HG03571 (cell line): ENCODE measurements around the gene ACSM6.
"Not testable (repeated sequence)": the region's sequence is repeated elsewhere in the genome, so short reads cannot be mapped to it uniquely, and the experiment has no call there.

Experiments
- ATAC-seq: cut with Tn5 transposase; IDR thresholded peaks from one replicate; pipeline ENCODE4 v1.9.1; 2021; ENCODE audit not compliant: unreplicated experiment

The ACSM6 gene

GRCh38 chr10:95214369-95214768 is 20.3 kb downstream of the ACSM6 start:
- no peak for ATAC-seq

- no peak for ATAC-seq
These were observed 20.8 kb downstream of the ACSM6 start for GRCh38 chr10:95214793-95215192.

GRCh38 chr10:95217476-95217875 is 23.4 kb downstream of the ACSM6 start:
- no peak for ATAC-seq

GRCh38 chr10:95220539-95220938 is 26.5 kb downstream of the ACSM6 start:
- ATAC-seq: no peak

DNA sequence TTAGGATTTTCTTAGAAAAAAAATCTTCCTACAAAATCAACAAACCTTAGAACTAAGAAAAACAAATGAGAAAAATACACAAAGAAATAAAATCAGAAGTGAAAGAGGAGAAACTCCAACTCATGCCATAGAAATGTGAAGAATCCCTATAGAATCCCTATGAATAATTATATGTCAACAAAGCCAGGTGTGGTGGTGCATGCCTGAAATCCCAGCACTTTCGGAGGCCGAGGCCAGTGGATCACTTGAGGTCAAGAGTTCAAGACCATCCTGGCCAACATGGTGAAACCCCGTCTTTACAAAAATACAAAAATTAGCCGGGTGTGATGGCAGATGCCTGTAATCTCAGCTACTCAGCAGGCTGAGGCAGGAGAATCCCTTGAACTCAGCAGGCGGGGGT is 27.1 kb downstream of the ACSM6 start:
- ATAC-seq: no peak

- ATAC-seq: no peak
These were observed 31.1 kb downstream of the ACSM6 start for GRCh38 chr10:95225136-95225535.

DNA sequence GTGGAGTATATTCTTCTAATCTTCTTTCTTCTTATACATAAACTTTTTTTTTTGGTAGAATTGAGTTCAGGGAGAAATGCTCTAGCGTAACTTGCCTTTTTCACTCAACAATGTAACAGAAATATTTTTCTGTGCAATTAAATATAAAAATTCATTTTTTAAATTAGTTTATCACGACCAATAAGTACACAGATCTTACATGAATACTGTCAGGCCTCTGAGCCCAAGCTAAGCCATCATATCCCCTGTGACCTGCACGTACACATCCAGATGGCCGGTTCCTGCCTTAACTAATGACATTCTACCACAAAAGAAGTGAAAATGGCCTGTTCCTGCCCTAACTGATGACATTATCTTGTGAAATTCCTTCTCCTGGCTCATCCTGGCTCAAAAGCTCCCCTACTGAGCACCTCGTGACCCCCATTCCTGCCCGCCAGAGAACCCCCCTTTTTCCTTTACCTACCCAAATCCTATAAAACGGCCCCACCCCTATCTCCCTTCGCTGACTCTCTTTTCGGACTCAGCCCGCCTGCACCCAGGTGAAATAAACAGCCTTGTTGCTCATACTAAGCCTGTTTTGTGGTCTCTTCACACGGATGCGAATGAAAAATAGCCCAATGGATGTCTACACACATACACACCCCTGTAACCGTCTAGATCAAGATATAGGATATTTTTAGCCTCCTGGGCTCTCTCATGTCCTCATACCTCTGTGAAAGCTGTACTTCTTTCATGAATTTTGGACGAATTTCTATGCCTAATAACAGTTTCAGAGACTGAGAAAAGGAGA is 35.1 kb downstream of the ACSM6 start:
- not testable (repeated sequence) for ATAC-seq

DNA sequence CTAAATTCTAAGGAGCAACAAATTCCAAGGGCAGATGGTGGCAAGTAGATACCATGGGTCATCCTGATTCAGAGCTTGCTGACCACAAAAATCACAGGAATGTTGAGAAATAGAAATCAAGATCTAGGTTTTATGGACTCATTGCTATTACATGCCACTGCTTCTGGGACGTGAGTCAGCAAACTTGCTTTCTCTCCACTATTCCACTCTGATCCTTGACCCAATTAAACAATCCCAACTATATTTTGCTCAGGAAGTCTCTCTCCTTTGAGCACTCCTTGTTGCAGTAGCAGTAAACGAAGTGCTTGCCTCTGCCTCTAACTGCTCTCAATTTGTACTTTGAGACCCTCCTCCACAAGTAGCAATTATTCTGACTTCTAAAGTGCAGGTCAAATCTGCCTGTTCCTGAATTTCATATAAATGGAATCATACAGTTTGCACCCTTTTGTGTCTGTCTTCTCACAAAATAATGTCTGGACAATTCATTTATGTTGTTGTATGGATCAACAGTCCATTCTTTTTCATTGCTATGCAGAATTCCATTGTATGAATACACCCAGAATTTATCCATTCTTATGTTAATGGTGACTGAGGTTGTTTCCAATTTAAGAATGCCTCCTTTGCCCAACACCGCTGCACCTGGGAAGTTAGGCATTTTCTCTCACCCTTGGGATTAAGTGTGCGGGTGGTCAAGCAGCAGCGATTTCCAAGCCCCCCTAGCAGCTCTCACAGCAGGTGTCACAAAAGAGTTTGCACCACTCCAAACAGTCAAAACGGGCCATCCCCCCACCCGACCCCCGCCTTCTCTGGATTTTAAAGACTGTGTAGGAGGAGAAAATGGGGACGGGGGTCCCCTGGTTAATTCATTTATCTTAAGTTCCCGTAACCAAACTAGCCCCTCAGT is 35.9 kb downstream of the ACSM6 start:
- ATAC-seq: no peak

DNA sequence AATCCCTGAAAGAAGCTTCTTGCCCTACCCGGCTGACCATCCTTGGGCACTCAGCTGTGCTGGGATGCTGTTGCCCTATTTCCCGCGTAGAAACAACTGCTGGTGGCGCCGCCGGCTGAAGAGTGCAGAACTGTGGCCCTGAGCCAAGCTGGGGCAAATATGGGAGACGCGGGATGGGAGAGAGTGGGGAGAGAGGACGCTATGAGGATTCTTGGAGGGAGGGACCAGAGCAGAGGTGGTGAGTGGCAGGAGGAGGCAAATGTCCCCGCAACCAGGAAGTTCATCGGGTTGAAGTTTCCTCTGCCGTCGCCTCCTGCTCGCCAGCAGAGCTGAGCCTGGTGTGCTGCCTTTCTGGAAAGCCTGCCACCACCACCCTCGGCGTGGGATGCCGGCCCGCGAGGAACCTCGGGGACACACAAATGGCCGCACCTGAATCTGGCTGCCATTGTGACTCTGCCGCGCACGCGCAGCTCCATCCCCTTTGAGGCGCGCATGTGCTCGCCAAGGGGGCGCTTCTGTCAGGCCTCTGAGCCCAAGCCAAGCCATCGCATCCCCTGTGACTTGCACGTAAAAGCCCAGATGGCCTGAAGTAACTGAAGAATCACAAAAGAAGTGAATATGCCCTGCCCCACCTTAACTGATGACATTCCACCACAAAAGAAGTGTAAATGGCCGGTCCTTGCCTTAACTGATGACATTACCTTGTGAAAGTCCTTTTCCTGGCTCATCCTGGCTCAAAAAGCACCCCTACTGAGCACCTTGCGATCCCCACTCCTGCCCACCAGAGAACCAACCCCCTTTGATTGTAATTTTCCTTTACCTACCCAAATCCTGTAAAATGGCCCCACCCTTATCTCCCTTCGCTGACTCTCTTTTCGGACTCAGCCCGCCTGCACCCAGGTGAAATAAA is 36.9 kb downstream of the ACSM6 start:
- ATAC-seq: not testable (repeated sequence)

DNA sequence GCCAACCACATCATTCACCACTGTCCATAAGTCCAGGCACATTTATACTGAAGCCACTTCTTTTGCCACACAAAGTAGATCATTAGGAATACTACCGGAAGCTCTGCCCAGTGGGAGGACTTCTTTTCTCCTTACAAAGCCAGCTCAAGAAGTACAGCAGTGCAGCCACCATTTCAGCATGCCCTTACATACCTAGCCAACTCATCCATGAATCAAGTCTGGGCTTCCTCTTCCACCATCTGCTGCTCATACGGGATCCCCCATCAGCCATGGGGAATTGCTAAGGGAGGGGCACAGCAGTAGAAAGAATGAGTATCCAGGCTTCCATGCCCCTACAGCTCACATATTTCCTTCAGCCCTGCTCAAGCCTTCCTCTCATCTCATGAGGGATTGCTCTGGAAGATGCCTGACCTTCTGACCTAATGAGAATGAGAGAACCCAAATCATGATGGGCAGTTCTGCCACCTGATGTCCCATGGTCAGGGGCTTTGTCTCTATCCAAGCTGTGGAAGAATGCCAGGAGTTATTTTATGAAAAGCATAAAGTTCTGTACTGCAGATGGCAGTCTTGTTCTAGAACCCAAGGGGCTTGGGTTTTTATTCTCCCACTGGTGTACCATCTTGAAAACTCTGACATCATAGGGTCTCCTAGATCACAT is 39.5 kb downstream of the ACSM6 start:
- ATAC-seq: no peak

DNA sequence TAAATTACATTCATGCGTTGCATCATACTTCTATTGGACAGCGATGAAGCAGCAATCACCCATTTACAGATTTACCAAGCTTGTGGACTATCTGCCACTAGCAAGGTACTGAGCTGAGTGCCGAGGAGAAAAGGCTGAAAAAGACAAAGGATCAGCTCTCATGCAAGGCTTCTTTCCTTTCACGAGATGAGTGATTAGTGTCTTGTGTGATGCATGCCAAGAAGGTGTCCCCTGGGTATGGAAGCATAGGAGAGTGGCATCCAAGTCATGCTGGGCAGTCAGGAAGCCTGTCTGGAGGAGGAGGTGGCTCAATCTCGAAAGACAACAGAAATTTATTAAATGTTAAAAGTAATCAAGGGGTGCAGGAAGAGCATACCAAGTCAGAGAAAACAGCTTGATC is 40.9 kb downstream of the ACSM6 start:
- no peak for ATAC-seq

GRCh38 chr10:95235676-95236067 is 41.6 kb downstream of the ACSM6 start:
- no peak for ATAC-seq

GRCh38 chr10:95236068-95236903 is 42.2 kb downstream of the ACSM6 start:
- peak; percentile 98 for ATAC-seq

DNA sequence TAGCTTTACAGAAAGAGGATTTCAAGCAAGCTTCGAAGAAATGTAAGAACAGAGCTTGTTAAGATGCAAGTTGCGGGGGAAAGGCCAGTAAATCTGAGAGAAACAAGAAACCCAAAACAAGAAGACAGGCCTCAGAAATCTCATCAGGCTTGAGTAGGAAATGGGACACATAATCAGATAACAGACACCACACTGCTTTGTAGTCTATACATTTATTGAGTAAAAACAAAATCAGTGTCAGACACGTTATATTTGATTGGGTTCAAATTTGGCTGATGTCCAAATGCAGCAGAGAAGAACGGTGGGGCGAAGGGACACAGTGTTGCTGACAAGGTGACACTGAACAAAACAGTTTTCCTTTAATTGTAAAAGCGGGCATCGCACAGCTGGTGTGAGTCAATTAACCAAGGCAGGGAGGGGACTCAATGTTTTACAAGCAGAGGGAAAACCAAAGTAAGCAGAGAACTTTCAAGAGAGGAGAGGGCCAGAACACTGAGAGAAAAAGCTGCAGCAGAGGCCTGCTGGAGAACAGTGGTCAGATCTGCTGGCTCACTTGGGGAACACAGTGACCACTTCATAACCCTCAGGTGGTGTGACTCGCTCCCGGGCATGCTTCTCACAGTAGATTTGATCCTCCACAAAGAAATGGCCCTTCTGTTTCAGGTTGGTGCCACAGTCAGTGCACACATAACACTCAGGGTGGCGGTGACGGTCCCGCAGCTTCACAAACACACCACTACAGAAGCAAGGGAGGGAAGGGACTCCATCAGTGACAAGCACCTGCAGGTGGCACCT is 43.5 kb downstream of the ACSM6 start:
- ATAC-seq: no peak

- ATAC-seq: not testable (repeated sequence)
These were observed 46.1 kb downstream of the ACSM6 start for GRCh38 chr10:95240096-95240495.

- no peak for ATAC-seq
These were observed 46.8 kb downstream of the ACSM6 start for GRCh38 chr10:95240811-95241210.

- ATAC-seq: no peak
These were observed 47.5 kb downstream of the ACSM6 start for GRCh38 chr10:95241533-95241932.

GRCh38 chr10:95242581-95243317 is 48.7 kb downstream of the ACSM6 start:
- no peak for ATAC-seq
